ENCODE measurements around the gene VPS41.
"Not testable (repeated sequence)": the region's sequence is repeated elsewhere in the genome, so short reads cannot be mapped to it uniquely, and the experiment has no call there.

The VPS41 gene

DNA sequence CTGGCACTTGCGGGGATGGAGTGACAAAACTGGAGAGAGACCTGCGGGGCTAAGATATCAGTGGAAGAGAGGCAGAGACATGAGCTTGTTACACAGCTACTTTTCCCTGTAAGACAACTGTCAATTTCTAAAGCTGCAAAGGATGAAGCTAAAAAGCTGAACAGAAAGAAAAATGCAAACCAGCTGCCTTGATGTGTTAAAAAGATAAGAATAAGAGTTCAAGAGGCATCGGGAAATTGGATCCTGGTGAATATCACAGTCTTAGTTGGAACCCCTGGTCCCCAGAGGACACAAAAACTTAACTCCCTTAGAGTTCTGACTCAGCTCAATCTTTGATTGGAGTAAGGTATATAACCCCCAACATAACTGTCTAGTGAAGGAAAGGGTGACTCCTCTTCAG lies 38.8 kb downstream of the VPS41 start:
- Mint-ChIP-seq H3K36me3 (ENCODE audit: insufficient read depth) (peaks cover 4% of the 10 kb centered on the region), H3K4me3 (no peak overlapping the region), H3K27me3 (no peaks in the 10 kb centered on the region), H3K9me3 (no peaks in the 10 kb centered on the region), H3K27ac (ENCODE audit: low read depth) (no peak overlapping the region), H3K4me1 (peaks cover 5% of the 10 kb centered on the region)
- DNase-seq (ENCODE audit: low spot score in 2 of 2) (no peak), ATAC-seq (replicated peaks; ENCODE audit: extremely low read depth, poor library complexity, severe bottlenecking) (no peak)

DNA sequence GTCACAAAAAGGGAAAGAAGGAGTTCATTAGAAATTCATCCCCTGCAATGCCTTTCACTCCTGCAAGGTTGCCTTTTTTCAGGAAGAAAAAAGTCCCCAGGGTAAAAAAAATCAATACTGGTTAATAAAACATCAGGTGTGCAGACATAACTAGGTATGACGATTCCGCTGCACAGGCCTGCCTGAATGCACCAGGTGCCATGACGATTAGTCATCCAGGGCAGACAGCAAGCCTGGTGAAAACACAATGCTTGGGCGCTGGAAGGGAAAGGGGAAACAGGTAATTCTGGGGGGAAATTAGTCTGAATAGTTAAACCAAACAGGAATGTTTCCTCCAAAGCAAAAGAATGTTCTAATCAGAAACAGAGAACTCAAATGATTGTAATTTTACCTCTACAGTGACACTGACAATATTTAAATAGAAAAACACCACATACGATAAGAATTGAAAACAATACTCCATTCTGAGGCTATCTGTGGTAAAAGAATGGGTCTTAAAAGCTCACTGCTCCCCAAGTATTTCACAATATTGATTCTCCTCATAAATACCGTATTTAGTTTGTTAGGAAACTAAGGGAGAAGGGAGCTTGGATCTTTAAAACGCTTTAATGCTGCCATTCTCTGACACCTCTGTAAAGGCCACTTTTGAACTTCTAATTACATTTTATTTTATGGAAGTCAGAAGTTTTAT lies 45.2 kb downstream of the VPS41 start:
- ATAC-seq (replicated peaks; ENCODE audit: extremely low read depth, poor library complexity, severe bottlenecking) (no peak), DNase-seq (ENCODE audit: low spot score in 2 of 2) (no peak)
- Mint-ChIP-seq H3K27me3 (no peaks in the 10 kb centered on the region), H3K4me3 (no peak overlapping the region), H3K9me3 (no peaks in the 10 kb centered on the region), H3K36me3 (ENCODE audit: insufficient read depth) (peaks cover 10% of the 10 kb centered on the region), H3K27ac (ENCODE audit: low read depth) (no peak overlapping the region), H3K4me1 (no peaks in the 10 kb centered on the region)

DNA sequence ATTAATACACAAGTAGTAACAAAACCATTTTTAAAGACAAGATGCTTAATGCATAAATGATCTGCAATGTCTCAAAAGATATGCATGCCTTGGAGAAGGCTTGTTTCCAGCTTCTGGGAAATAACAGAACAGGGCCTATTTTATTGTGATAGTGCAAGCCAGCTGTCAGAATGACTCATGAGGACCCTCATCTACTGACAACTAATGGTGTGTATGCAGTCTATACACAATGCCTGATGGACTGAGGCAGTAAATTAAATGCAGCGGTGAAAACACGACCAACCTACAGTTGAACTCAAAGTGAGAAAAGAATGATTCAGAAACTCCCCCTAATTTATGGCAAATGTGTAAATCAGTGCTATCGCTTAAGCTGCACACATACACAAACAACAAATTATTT lies 46.3 kb downstream of the VPS41 start:
- H3K9me3 Mint-ChIP-seq = no peaks in the 10 kb centered on the region
- H3K36me3 Mint-ChIP-seq (ENCODE audit: insufficient read depth) = peaks cover 10% of the 10 kb centered on the region
- no peak overlapping the region for H3K27ac Mint-ChIP-seq (ENCODE audit: low read depth)
- DNase-seq (ENCODE audit: low spot score in 2 of 2) (no peak), ATAC-seq (replicated peaks; ENCODE audit: extremely low read depth, poor library complexity, severe bottlenecking) (no peak)
- no peaks in the 10 kb centered on the region for H3K4me1 Mint-ChIP-seq
- H3K4me3 Mint-ChIP-seq = no peak overlapping the region
- H3K27me3 Mint-ChIP-seq = no peaks in the 10 kb centered on the region

DNA sequence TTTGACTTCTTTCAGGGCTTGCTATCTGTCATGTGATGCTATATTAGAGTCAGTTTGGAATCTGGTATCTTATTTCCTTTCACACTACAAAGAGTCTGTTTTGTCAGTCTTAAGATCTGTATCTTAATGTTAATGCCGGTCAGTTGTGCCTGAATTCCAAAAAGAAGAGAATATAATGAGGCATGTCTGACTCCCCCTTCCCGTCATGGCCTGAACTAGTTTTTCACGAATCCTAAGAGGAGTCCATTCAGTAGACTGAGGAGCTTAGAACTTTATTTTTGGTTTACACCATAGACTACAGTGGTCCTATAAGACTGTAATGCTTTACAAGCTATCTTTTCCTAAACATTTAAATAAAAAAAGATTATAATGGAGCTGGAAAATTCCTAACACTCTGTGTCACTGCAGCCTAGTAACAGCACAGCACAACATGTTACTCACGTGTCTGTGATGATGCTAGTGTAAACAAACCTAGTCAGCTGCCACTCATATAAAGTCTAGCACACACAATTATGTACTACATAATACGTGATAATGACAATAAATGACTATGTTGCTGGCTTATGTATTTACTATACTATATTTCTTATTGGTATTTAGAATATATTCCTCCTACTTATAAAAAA lies 50.6 kb downstream of the VPS41 start:
- ATAC-seq (replicated peaks; ENCODE audit: extremely low read depth, poor library complexity, severe bottlenecking) = no peak
- no peak overlapping the region for H3K27ac Mint-ChIP-seq (ENCODE audit: low read depth)
- H3K36me3 Mint-ChIP-seq (ENCODE audit: insufficient read depth) = peaks cover 14% of the 10 kb centered on the region
- no peaks in the 10 kb centered on the region for H3K9me3 Mint-ChIP-seq
- no peak overlapping the region for H3K4me3 Mint-ChIP-seq
- H3K27me3 Mint-ChIP-seq = no peaks in the 10 kb centered on the region
- peaks cover 27% of the 10 kb centered on the region for H3K4me1 Mint-ChIP-seq
- no peak for DNase-seq (ENCODE audit: low spot score in 2 of 2)

DNA sequence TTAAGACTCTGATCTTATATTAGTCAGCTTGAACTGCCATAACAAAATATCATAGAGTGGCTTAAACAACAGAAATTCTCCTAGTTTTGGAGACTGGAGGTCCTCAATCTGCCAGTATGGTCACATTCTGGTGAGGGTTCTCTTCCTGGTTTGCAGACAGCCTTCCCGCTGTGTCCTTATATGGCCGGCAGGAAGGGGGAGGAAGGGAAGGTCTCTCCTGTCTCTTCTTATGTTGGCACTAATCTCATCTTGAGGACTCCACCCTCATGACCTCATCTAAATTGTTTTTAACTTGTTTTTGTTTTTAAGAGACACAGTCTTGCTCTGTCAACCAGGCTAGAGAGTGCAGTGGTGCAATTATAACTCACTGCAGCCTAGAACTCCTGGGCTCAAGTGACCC lies 53.1 kb downstream of the VPS41 start:
- no peak overlapping the region for H3K27ac Mint-ChIP-seq (ENCODE audit: low read depth)
- ATAC-seq (replicated peaks; ENCODE audit: extremely low read depth, poor library complexity, severe bottlenecking) (no peak), DNase-seq (ENCODE audit: low spot score in 2 of 2) (no peak)
- H3K4me3 Mint-ChIP-seq = no peak overlapping the region
- H3K4me1 Mint-ChIP-seq = peaks cover 35% of the 10 kb centered on the region
- no peaks in the 10 kb centered on the region for H3K27me3 Mint-ChIP-seq
- peaks cover 6% of the 10 kb centered on the region for H3K36me3 Mint-ChIP-seq (ENCODE audit: insufficient read depth)
- no peaks in the 10 kb centered on the region for H3K9me3 Mint-ChIP-seq

DNA sequence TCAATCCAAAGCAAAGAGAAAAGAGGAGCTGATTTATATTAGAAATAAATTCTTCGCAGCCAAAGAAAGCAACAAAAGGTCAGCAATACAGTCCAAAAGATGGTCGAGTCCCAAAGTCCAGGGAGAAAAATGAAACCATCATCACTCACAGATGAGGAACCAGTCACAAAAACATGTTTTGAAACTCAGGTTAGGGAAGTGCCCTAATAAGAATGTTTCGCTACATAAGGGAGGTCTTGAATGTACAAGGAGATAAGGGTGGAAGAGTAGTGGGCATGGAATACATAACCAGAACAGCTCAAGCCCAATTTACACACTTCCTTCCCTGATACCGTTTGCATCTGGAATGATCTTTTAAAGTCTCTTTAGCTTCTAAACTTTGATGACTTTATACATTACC lies 53.6 kb downstream of the VPS41 start:
- DNase-seq (ENCODE audit: low spot score in 2 of 2) = no peak
- H3K4me3 Mint-ChIP-seq = no peak overlapping the region
- no peaks in the 10 kb centered on the region for H3K9me3 Mint-ChIP-seq
- peaks cover 35% of the 10 kb centered on the region for H3K4me1 Mint-ChIP-seq
- no peak overlapping the region for H3K27ac Mint-ChIP-seq (ENCODE audit: low read depth)
- peaks cover 6% of the 10 kb centered on the region for H3K36me3 Mint-ChIP-seq (ENCODE audit: insufficient read depth)
- H3K27me3 Mint-ChIP-seq = no peaks in the 10 kb centered on the region
- ATAC-seq (replicated peaks; ENCODE audit: extremely low read depth, poor library complexity, severe bottlenecking) = no peak

DNA sequence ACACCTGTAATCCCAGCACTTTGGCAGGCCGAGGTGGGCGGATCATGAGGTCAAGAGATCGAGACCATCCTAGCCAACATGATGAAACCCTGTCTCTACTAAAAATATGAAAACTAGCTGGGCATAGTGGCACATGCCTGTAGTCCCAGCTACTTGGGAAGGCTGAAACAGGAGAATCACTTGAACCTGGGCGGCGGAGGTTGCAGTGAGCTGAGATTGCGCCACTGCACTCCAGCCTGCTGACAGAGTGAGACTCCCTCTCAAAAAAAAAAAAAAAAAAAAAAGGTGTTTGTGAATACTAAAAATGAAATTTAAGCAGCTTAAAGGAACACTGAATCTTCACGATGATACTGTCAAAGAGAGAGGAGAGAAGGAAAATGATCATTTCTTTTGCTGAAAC lies 54.0 kb downstream of the VPS41 start:
- not testable (repeated sequence) for H3K27me3 Mint-ChIP-seq; H3K36me3 Mint-ChIP-seq (ENCODE audit: insufficient read depth); H3K4me3 Mint-ChIP-seq; H3K9me3 Mint-ChIP-seq; H3K27ac Mint-ChIP-seq (ENCODE audit: low read depth); ATAC-seq (replicated peaks; ENCODE audit: extremely low read depth, poor library complexity, severe bottlenecking); DNase-seq (ENCODE audit: low spot score in 2 of 2)
- peaks cover 36% of the 10 kb centered on the region for H3K4me1 Mint-ChIP-seq

DNA sequence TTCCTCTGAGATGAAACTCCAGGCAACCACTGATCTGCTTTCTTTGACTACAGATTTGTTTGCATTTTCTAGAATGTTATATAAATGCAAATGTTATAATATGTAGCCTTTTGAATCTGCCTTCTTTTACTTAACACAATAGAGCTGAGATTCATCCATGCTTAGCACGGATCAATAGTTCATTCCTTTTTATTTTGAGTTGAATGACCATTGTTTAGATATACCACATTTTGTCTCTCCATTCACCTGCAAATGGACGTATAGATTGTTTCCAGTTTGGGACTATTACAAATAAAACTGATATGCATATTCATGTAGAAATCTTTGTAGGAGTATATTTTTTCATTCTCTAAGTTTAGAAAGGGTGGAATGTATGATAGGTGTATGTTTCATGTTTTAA lies 57.7 kb downstream of the VPS41 start:
- H3K9me3 Mint-ChIP-seq = no peaks in the 10 kb centered on the region
- H3K4me3 Mint-ChIP-seq = no peak overlapping the region
- H3K27ac Mint-ChIP-seq (ENCODE audit: low read depth) = no peak overlapping the region
- DNase-seq (ENCODE audit: low spot score in 2 of 2) (no peak), ATAC-seq (replicated peaks; ENCODE audit: extremely low read depth, poor library complexity, severe bottlenecking) (no peak)
- no peaks in the 10 kb centered on the region for H3K27me3 Mint-ChIP-seq
- H3K36me3 Mint-ChIP-seq (ENCODE audit: insufficient read depth) = peaks cover 5% of the 10 kb centered on the region
- peaks cover 40% of the 10 kb centered on the region for H3K4me1 Mint-ChIP-seq

DNA sequence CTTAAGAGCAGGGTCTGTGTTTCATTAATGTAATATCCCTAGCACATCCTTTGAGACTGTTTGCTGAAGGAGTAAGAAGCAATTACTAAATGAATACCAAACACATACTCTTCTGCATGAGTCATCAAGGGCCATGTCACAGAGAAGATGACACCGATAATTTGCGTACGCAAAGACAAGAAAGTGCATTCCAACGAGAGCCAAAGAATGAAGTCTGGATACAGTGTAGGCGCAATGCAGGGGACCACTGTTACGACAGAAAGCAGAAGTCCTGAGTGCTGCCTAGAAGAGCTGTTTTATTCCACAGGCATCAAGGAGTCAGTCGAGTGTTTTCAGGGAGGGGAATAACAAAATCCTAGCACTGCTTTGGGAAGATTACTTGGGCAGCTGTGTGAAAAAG lies 62.7 kb downstream of the VPS41 start:
- H3K4me3 Mint-ChIP-seq = no peak overlapping the region
- H3K27me3 Mint-ChIP-seq = no peaks in the 10 kb centered on the region
- no peaks in the 10 kb centered on the region for H3K36me3 Mint-ChIP-seq (ENCODE audit: insufficient read depth)
- DNase-seq (ENCODE audit: low spot score in 2 of 2) (no peak), ATAC-seq (replicated peaks; ENCODE audit: extremely low read depth, poor library complexity, severe bottlenecking) (no peak)
- H3K9me3 Mint-ChIP-seq = no peaks in the 10 kb centered on the region
- H3K27ac Mint-ChIP-seq (ENCODE audit: low read depth) = no peak overlapping the region
- peaks cover 28% of the 10 kb centered on the region for H3K4me1 Mint-ChIP-seq

DNA sequence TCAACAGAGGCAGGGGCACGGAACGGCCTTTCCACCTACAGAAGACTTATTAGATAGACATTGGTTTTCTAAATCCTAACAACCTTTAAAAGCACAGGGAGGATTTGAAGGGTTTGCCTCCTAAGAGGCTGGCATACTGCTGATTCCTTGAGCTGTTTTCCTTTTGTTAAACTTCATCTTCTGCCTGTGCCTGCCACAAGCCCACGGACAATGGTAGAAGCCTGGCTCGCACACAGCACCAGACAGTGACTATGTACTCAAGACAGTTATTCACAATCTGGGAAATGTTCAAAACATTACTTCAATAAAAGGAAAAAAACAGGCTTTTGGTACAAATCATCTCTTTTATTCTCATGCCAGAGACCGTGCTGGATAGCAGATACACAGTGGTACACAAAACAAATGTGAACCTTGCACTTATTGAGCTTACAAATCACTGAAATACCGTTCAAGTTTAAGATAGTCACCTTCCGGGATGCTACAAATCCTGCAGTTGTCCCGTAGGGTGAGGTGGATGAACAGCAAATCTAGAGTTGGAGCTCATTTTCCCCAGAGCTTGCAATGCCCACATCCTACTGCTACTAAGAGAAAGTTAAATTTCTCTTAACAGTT lies 63.9 kb downstream of the VPS41 start:
- Mint-ChIP-seq H3K4me1 (peaks cover 32% of the 10 kb centered on the region), H3K27me3 (no peaks in the 10 kb centered on the region), H3K27ac (ENCODE audit: low read depth) (no peak overlapping the region), H3K36me3 (ENCODE audit: insufficient read depth) (no peaks in the 10 kb centered on the region), H3K9me3 (no peaks in the 10 kb centered on the region), H3K4me3 (no peak overlapping the region)
- DNase-seq (ENCODE audit: low spot score in 2 of 2) (no peak), ATAC-seq (replicated peaks; ENCODE audit: extremely low read depth, poor library complexity, severe bottlenecking) (no peak)

DNA sequence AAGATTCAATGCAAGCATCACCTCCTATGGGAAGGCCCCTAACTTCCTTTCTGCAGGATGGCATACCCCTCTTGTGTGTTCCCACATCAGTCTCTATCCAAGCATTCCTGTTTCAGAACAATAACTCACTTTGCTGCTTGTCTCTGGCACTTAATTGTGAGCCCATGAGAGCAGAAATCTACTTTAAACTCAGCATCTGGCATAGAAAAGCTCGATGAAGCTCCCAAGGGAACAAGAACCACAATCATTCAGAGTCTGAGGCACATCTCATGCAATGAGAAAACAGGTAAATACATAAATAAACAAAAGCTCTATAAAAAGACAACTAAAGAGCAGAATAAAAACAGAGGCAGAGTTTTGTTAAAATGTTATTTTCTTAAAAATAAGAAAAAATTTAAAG lies 66.2 kb downstream of the VPS41 start:
- Mint-ChIP-seq H3K9me3 (no peaks in the 10 kb centered on the region), H3K36me3 (ENCODE audit: insufficient read depth) (no peaks in the 10 kb centered on the region), H3K4me1 (peaks cover 35% of the 10 kb centered on the region), H3K27me3 (no peaks in the 10 kb centered on the region), H3K27ac (ENCODE audit: low read depth) (no peak overlapping the region), H3K4me3 (no peak overlapping the region)
- ATAC-seq (replicated peaks; ENCODE audit: extremely low read depth, poor library complexity, severe bottlenecking) (no peak), DNase-seq (ENCODE audit: low spot score in 2 of 2) (no peak)

DNA sequence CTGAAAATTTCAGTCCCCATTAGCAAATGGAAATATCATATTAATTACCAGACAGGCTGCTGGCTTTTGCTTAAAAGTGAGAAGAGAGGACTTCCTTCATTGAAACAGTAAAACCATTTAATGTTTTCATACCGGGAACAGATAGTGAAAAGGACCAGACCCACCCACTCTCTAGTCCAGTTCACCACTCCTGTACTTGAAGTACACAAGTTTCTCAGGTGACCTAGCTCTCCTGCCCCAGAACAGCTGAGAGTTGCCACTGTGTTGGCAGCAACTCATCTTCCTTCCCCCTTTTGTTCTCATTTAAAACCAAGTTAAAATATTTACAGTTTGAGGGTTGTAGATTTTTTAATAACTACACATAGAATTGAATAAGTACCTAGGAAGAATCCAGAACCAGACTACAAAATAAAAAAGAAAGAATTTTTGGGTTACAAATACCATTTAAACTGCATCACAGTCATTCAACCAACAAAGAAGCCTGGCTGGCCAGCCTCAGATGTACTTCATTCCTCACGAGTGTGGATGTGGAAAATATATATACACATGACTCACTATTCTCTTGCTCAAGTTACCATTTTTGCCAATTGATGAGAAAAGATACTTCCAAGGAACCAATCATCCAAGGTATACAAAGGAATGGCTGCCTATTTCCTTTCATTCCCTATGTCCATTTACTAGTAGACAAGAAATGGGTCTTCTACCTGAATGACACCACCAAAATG lies 68.1 kb downstream of the VPS41 start:
- Mint-ChIP-seq H3K36me3 (ENCODE audit: insufficient read depth) (no peaks in the 10 kb centered on the region), H3K4me3 (no peak overlapping the region), H3K4me1 (peaks cover 25% of the 10 kb centered on the region), H3K27ac (ENCODE audit: low read depth) (no peak overlapping the region), H3K9me3 (no peaks in the 10 kb centered on the region), H3K27me3 (no peaks in the 10 kb centered on the region)
- ATAC-seq (replicated peaks; ENCODE audit: extremely low read depth, poor library complexity, severe bottlenecking) = no peak
- DNase-seq (ENCODE audit: low spot score in 2 of 2) = no peak

DNA sequence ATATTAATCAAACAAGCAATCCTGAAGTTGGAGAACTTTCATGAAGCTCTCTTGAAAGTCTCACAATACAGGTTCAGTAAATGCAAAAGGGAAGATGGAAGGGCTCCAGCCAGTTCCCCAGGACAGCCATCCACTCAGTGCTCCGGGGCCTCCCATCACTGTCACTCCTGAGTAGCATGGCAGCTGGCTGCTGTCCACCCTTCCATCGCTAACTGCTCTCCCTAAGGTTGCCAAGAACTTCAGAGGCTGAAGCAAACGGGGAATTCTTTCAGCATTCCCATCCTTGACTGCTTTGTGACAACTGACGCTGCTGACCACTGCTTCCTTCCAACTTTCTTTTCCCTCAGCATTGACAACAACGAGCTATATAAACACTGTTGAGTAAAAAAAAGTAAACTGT lies 69.1 kb downstream of the VPS41 start:
- no peak overlapping the region for H3K4me3 Mint-ChIP-seq
- no peaks in the 10 kb centered on the region for H3K9me3 Mint-ChIP-seq
- H3K27me3 Mint-ChIP-seq = no peaks in the 10 kb centered on the region
- no peaks in the 10 kb centered on the region for H3K36me3 Mint-ChIP-seq (ENCODE audit: insufficient read depth)
- H3K4me1 Mint-ChIP-seq = peaks cover 24% of the 10 kb centered on the region
- DNase-seq (ENCODE audit: low spot score in 2 of 2) (no peak), ATAC-seq (replicated peaks; ENCODE audit: extremely low read depth, poor library complexity, severe bottlenecking) (no peak)
- H3K27ac Mint-ChIP-seq (ENCODE audit: low read depth) = no peak overlapping the region
